Panc1 (cell line): ENCODE results near the gene ZNF229. TPM values are rescaled to one million over a fixed set of nuclear protein-coding genes. Genes with fewer than 3 reads are reported as not detected.
"Not testable (repeated sequence)": the region's sequence is repeated elsewhere in the genome, so short reads cannot be mapped to it uniquely, and the experiment has no call there.

Experiments used
- ATAC-seq: fragments of 200-7000 bp; cut with Tn5 transposase; 2 replicates; pipeline ENCODE4 v1.9.1; 2020; ENCODE audit warnings: mild to moderate bottlenecking, moderate library complexity
- BruUV-seq: library from RNA; stranded (reverse); fragments of 400-500 nt; replicated peaks from 2 replicates; lab custom pipeline; 2021; lab: Mats Ljungman, UMichigan
- CTCF ChIA-PET: fragments of 300-600 bp; sonication (Branson Sonifier 250); formaldehyde crosslinking; loops from one replicate; lab custom pipeline; 2022; ENCODE audit warnings: antibody characterized with exemption; lab: Charles Lee
- POLR2A ChIA-PET: fragments of 300-600 bp; sonication (Branson Sonifier 250); formaldehyde crosslinking; loops from one replicate; lab custom pipeline; 2022; ENCODE audit warnings: antibody characterized with exemption; lab: Charles Lee
- DNase-seq: peaks from one replicate; pipeline ENCODE4 v3.0.0-alpha.2; 2010; ENCODE audit warnings: low read depth, low spot score
- H3K27ac ChIP-seq: 2 replicates; pipeline ENCODE4 v1.5.1; 2011; ENCODE audit warnings: mild to moderate bottlenecking, low read length, inconsistent platforms
- H3K27me3 ChIP-seq: fragments of 200-500 bp; sonication (Bioruptor generic); 2 replicates; pipeline ENCODE4 v1.6.0; 2014; ENCODE audit warnings: low read length, inconsistent platforms; ENCODE audit not compliant: control insufficient read depth, insufficient read depth
- H3K36me3 ChIP-seq: fragments of 200-500 bp; sonication (Bioruptor generic); 2 replicates; pipeline ENCODE4 v1.5.1; 2014; ENCODE audit warnings: inconsistent platforms, mild to moderate bottlenecking, low read length, moderate library complexity; ENCODE audit not compliant: control insufficient read depth, insufficient read depth
- H3K4me1 ChIP-seq: 2 replicates; pipeline ENCODE4 v1.5.1; 2011; ENCODE audit warnings: inconsistent platforms, mild to moderate bottlenecking, low read length, moderate library complexity; ENCODE audit not compliant: control insufficient read depth, insufficient read depth
- H3K4me3 ChIP-seq, 2 experiments: 2 replicates each; pipeline ENCODE4 v1.5.1; 2011 to 2012; ENCODE audit warnings: low read depth in 2 of 2, low read length in 2 of 2, mild to moderate bottlenecking in 2 of 2, inconsistent platforms in 1 of 2, moderate library complexity in 1 of 2
- H3K9me3 ChIP-seq: fragments of 200-500 bp; sonication (Bioruptor generic); 2 replicates; pipeline ENCODE4 v1.5.1; 2014; ENCODE audit warnings: low read depth, mild to moderate bottlenecking, inconsistent platforms, low read length, moderate library complexity; ENCODE audit not compliant: control insufficient read depth, insufficient read depth
- POLR2AphosphoS5 ChIP-seq: IDR thresholded peaks from 2 replicates; pipeline ENCODE4 v1.6.1; 2012; ENCODE audit warnings: mild to moderate bottlenecking, low read depth, low read length, moderate library complexity
- TCF7L2 ChIP-seq: IDR thresholded peaks from 2 replicates; pipeline ENCODE4 v1.6.1; 2011; ENCODE audit warnings: mild to moderate bottlenecking, low read depth, low read length, inconsistent platforms
- in situ Hi-C: cut with HindIII; loops from 2 replicates; pipeline ENCODE4 v1.10.0; 2016; ENCODE audit warnings: low sequenced_read_pairs, low pct_unique_long_range_greater_than_20kb
- intact Hi-C: fragments of 100-400 bp; cut with micrococcal nuclease; formaldehyde crosslinking; loops from one replicate; pipeline ENCODE4 v1.10.0; 2022; ENCODE audit not compliant: unreplicated experiment
- total RNA-seq: library from RNA; stranded (reverse); gene quantifications from one replicate; pipeline ENCODE4 v1.2.1, GENCODE V29; 2021; ENCODE audit not compliant: unreplicated experiment
- TF ChIP-seq, protein P1 (sequence below): fragments of 450-650 bp; IDR thresholded peaks from 2 replicates; pipeline ENCODE4 v1.5.1; 2017; ENCODE audit warnings: mild to moderate bottlenecking
- TF ChIP-seq, protein P2 (sequence below), 2 experiments: IDR thresholded peaks; 2 replicates each; pipeline ENCODE4 v1.6.1; 2011 to 2012; ENCODE audit warnings: low read depth in 2 of 2, control low read depth in 1 of 2, low read length in 1 of 2, mild to moderate bottlenecking in 1 of 2, moderate library complexity in 1 of 2; ENCODE audit not compliant: insufficient read depth in 1 of 2

The ZNF229 gene
- total RNA-seq, 1 experiment from 2014 or later: 11.9 TPM

DNA sequence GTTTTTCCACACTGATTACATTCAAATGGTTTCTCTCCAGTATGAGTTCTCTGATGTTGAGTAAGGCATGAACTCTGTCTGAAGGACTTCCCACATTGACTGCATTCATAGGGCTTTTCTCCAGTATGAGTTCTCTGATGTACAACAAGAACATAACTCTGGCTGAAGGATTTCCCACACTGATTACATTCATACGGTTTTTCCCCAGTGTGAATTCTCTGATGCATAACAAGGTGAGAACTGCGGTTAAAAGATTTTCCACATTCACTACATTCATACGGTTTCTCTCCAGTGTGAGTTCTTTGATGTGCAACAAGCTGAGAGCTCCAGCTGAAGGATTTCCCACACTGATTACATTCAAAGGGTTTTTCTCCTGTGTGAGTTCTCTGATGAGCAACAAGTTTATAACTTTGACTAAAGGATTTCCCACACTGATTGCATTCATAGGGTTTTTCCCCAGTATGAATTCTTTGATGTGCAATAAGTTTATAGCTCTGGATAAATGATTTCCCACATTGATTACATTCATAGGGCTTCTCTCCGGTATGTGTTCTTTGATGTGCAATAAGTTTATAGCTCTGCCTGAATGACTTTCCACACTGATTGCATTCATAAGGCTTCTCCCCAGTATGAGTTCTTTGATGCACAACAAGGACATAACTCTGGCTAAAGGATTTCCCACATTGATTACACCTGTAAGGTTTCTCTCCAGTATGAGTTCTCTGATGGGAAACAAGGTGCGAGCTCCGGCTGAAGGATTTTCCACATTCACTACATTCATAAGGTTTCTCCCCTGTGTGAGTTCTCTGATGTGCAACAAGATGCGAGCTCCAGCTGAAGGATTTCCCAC is 28.5 kb upstream of the ZNF229 start:
- no peak overlapping the region for H3K4me3 ChIP-seq
- BruUV-seq: no TSS peak

DNA sequence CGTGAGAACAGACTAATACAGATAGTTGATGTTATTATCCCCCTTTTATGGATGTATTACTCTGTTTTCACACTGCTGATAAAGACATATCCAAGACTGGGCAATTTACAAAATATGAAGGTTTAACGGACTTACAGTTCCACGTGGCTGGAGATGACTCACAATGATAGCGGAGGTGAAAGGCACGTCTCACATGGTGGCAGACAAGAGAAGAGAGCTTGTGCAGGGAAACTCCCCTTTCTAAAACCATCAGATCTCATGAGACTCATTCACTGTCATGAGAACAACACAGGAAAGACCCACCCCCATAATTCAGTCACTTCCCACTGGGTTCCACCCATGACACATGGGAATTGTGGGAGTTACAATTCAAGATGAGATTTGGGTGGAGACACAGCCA is 20.5 kb upstream of the ZNF229 start:
- POLR2A ChIA-PET, H3K4me3 ChIP-seq, H3K27me3 ChIP-seq, H3K36me3 ChIP-seq, in situ Hi-C loops, intact Hi-C loops, H3K27ac ChIP-seq, CTCF ChIA-PET, ATAC-seq, DNase-seq, H3K4me1 ChIP-seq, BruUV-seq: not testable (repeated sequence)
- H3K9me3 ChIP-seq: peaks cover 11% of the 10 kb centered on the region

More for the DNA sequence above, 28.5 kb upstream of the ZNF229 start:
- Histone ChIP-seq H3K9me3 (peaks cover 74% of the 10 kb centered on the region), H3K4me1 (peaks cover 2% of the 10 kb centered on the region; the same call in 1 of the 2 replicates), H3K27ac (no peak overlapping the region), H3K36me3 (peaks cover 16% of the 10 kb centered on the region), H3K27me3 (no peaks in the 10 kb centered on the region)
- no peak for TF ChIP-seq POLR2AphosphoS5
- TF ChIP-seq, protein P1, sequence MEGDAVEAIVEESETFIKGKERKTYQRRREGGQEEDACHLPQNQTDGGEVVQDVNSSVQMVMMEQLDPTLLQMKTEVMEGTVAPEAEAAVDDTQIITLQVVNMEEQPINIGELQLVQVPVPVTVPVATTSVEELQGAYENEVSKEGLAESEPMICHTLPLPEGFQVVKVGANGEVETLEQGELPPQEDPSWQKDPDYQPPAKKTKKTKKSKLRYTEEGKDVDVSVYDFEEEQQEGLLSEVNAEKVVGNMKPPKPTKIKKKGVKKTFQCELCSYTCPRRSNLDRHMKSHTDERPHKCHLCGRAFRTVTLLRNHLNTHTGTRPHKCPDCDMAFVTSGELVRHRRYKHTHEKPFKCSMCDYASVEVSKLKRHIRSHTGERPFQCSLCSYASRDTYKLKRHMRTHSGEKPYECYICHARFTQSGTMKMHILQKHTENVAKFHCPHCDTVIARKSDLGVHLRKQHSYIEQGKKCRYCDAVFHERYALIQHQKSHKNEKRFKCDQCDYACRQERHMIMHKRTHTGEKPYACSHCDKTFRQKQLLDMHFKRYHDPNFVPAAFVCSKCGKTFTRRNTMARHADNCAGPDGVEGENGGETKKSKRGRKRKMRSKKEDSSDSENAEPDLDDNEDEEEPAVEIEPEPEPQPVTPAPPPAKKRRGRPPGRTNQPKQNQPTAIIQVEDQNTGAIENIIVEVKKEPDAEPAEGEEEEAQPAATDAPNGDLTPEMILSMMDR: no peak
- TF ChIP-seq, protein P2, sequence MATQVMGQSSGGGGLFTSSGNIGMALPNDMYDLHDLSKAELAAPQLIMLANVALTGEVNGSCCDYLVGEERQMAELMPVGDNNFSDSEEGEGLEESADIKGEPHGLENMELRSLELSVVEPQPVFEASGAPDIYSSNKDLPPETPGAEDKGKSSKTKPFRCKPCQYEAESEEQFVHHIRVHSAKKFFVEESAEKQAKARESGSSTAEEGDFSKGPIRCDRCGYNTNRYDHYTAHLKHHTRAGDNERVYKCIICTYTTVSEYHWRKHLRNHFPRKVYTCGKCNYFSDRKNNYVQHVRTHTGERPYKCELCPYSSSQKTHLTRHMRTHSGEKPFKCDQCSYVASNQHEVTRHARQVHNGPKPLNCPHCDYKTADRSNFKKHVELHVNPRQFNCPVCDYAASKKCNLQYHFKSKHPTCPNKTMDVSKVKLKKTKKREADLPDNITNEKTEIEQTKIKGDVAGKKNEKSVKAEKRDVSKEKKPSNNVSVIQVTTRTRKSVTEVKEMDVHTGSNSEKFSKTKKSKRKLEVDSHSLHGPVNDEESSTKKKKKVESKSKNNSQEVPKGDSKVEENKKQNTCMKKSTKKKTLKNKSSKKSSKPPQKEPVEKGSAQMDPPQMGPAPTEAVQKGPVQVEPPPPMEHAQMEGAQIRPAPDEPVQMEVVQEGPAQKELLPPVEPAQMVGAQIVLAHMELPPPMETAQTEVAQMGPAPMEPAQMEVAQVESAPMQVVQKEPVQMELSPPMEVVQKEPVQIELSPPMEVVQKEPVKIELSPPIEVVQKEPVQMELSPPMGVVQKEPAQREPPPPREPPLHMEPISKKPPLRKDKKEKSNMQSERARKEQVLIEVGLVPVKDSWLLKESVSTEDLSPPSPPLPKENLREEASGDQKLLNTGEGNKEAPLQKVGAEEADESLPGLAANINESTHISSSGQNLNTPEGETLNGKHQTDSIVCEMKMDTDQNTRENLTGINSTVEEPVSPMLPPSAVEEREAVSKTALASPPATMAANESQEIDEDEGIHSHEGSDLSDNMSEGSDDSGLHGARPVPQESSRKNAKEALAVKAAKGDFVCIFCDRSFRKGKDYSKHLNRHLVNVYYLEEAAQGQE (IDR thresholded peaks at IDR 0.05; ENCODE audit: insufficient read depth in 1 of 2, low read depth in 2 of 2, low read length in 1 of 2): no peak
- no peak for TF ChIP-seq TCF7L2
- ChIA-PET CTCF (no interaction called here), POLR2A (interaction anchor here (0.6 kb wide), 1 partner anchor 382 kb away, joined by 3 read pairs; no protein-coding TSS in a partner anchor)
- in situ Hi-C loops (no loop called here), intact Hi-C loops (no loop called here)
- DNase-seq: no peak
- no peak for ATAC-seq

GRCh38 chr19:44462600-44463286 is 14.5 kb upstream of the ZNF229 start:
- in situ Hi-C loops, H3K36me3 ChIP-seq, CTCF ChIA-PET, H3K9me3 ChIP-seq, H3K27me3 ChIP-seq, H3K4me3 ChIP-seq, intact Hi-C loops, H3K4me1 ChIP-seq, POLR2A ChIA-PET, DNase-seq, ATAC-seq, BruUV-seq, H3K27ac ChIP-seq: not testable (repeated sequence)

GRCh38 chr19:44456016-44456415 is 7.7 kb upstream of the ZNF229 start:
- H3K9me3 ChIP-seq, DNase-seq, ATAC-seq, POLR2A ChIA-PET, in situ Hi-C loops, CTCF ChIA-PET, H3K27me3 ChIP-seq, H3K4me1 ChIP-seq, intact Hi-C loops, H3K27ac ChIP-seq, H3K4me3 ChIP-seq, BruUV-seq, H3K36me3 ChIP-seq: not testable (repeated sequence)
